ENCODE results near the gene NEURL1.

Gene NEURL1

GRCh38 chr10:103620352-103620740 lies 126.8 kb downstream of the NEURL1 start:
- no peak for DNase-seq
- Histone ChIP-seq H3K27ac (ENCODE audit: insufficient read depth, low read length, poor library complexity, severe bottlenecking) (no peak overlapping the region), H3K27me3 (replicated peaks; ENCODE audit: control insufficient read depth, insufficient read depth, low read length, poor library complexity, severe bottlenecking) (no peaks in the 10 kb centered on the region), H3K9me3 (ENCODE audit: control insufficient read depth, low read length) (no peaks in the 10 kb centered on the region), H3K4me1 (ENCODE audit: control insufficient read depth, insufficient read depth, low read length, poor library complexity, severe bottlenecking) (no peaks in the 10 kb centered on the region), H3K4me3 (ENCODE audit: insufficient read depth, low read depth, low read length, poor library complexity, severe bottlenecking) (no peak overlapping the region), H3K36me3 (ENCODE audit: control insufficient read depth, insufficient read depth, low read length) (no peaks in the 10 kb centered on the region)

- peaks cover 2% of the 10 kb centered on the region for H3K36me3 ChIP-seq (ENCODE audit: control insufficient read depth, insufficient read depth, low read length)
- no peaks in the 10 kb centered on the region for H3K27me3 ChIP-seq (replicated peaks; ENCODE audit: control insufficient read depth, insufficient read depth, low read length, poor library complexity, severe bottlenecking)
- H3K4me1 ChIP-seq (ENCODE audit: control insufficient read depth, insufficient read depth, low read length, poor library complexity, severe bottlenecking): no peaks in the 10 kb centered on the region
- H3K4me3 ChIP-seq (ENCODE audit: insufficient read depth, low read depth, low read length, poor library complexity, severe bottlenecking): no peak overlapping the region
- DNase-seq: no peak
- no peaks in the 10 kb centered on the region for H3K9me3 ChIP-seq (ENCODE audit: control insufficient read depth, low read length)
- no peak overlapping the region for H3K27ac ChIP-seq (ENCODE audit: insufficient read depth, low read length, poor library complexity, severe bottlenecking)
Observed at GRCh38 chr10:103620891-103621782, 127.6 kb downstream of the NEURL1 start.

- Histone ChIP-seq H3K27me3 (replicated peaks; ENCODE audit: control insufficient read depth, insufficient read depth, low read length, poor library complexity, severe bottlenecking) (no peaks in the 10 kb centered on the region), H3K4me3 (ENCODE audit: insufficient read depth, low read depth, low read length, poor library complexity, severe bottlenecking) (no peak overlapping the region), H3K36me3 (ENCODE audit: control insufficient read depth, insufficient read depth, low read length) (peaks cover 4% of the 10 kb centered on the region), H3K27ac (ENCODE audit: insufficient read depth, low read length, poor library complexity, severe bottlenecking) (no peak overlapping the region), H3K9me3 (ENCODE audit: control insufficient read depth, low read length) (no peaks in the 10 kb centered on the region), H3K4me1 (ENCODE audit: control insufficient read depth, insufficient read depth, low read length, poor library complexity, severe bottlenecking) (no peaks in the 10 kb centered on the region)
- DNase-seq: no peak
Observed at GRCh38 chr10:103621783-103622125, 128.2 kb downstream of the NEURL1 start.

- Histone ChIP-seq H3K4me1 (ENCODE audit: control insufficient read depth, insufficient read depth, low read length, poor library complexity, severe bottlenecking) (no peaks in the 10 kb centered on the region), H3K36me3 (ENCODE audit: control insufficient read depth, insufficient read depth, low read length) (peaks cover 4% of the 10 kb centered on the region), H3K27ac (ENCODE audit: insufficient read depth, low read length, poor library complexity, severe bottlenecking) (no peak overlapping the region), H3K27me3 (replicated peaks; ENCODE audit: control insufficient read depth, insufficient read depth, low read length, poor library complexity, severe bottlenecking) (no peaks in the 10 kb centered on the region), H3K9me3 (ENCODE audit: control insufficient read depth, low read length) (no peaks in the 10 kb centered on the region), H3K4me3 (ENCODE audit: insufficient read depth, low read depth, low read length, poor library complexity, severe bottlenecking) (no peak overlapping the region)
- no peak for DNase-seq
Observed at GRCh38 chr10:103622286-103622685, 128.8 kb downstream of the NEURL1 start.

- no peaks in the 10 kb centered on the region for H3K9me3 ChIP-seq (ENCODE audit: control insufficient read depth, low read length)
- H3K36me3 ChIP-seq (ENCODE audit: control insufficient read depth, insufficient read depth, low read length): peaks cover 4% of the 10 kb centered on the region
- H3K27me3 ChIP-seq (replicated peaks; ENCODE audit: control insufficient read depth, insufficient read depth, low read length, poor library complexity, severe bottlenecking): no peaks in the 10 kb centered on the region
- no peak for DNase-seq
- H3K27ac ChIP-seq (ENCODE audit: insufficient read depth, low read length, poor library complexity, severe bottlenecking): no peak overlapping the region
- no peak overlapping the region for H3K4me3 ChIP-seq (ENCODE audit: insufficient read depth, low read depth, low read length, poor library complexity, severe bottlenecking)
- H3K4me1 ChIP-seq (ENCODE audit: control insufficient read depth, insufficient read depth, low read length, poor library complexity, severe bottlenecking): no peaks in the 10 kb centered on the region
Observed at GRCh38 chr10:103622935-103623574, 129.6 kb downstream of the NEURL1 start.

- Histone ChIP-seq H3K4me1 (ENCODE audit: control insufficient read depth, insufficient read depth, low read length, poor library complexity, severe bottlenecking) (no peaks in the 10 kb centered on the region), H3K9me3 (ENCODE audit: control insufficient read depth, low read length) (no peaks in the 10 kb centered on the region), H3K36me3 (ENCODE audit: control insufficient read depth, insufficient read depth, low read length) (peaks cover 4% of the 10 kb centered on the region)
Observed at GRCh38 chr10:103626178-103626577, 132.7 kb downstream of the NEURL1 start.

GRCh38 chr10:103627111-103627892 lies 133.8 kb downstream of the NEURL1 start:
- no peaks in the 10 kb centered on the region for H3K27me3 ChIP-seq (replicated peaks; ENCODE audit: control insufficient read depth, insufficient read depth, low read length, poor library complexity, severe bottlenecking)
- no peaks in the 10 kb centered on the region for H3K4me1 ChIP-seq (ENCODE audit: control insufficient read depth, insufficient read depth, low read length, poor library complexity, severe bottlenecking)
- no peak overlapping the region for H3K27ac ChIP-seq (ENCODE audit: insufficient read depth, low read length, poor library complexity, severe bottlenecking)
- DNase-seq: no peak
- H3K4me3 ChIP-seq (ENCODE audit: insufficient read depth, low read depth, low read length, poor library complexity, severe bottlenecking): no peak overlapping the region
- peaks cover 4% of the 10 kb centered on the region for H3K36me3 ChIP-seq (ENCODE audit: control insufficient read depth, insufficient read depth, low read length)
- H3K9me3 ChIP-seq (ENCODE audit: control insufficient read depth, low read length): no peaks in the 10 kb centered on the region

More at GRCh38 chr10:103626178-103626577, 132.7 kb downstream of the NEURL1 start:
- DNase-seq: no peak
- no peaks in the 10 kb centered on the region for H3K27me3 ChIP-seq (replicated peaks; ENCODE audit: control insufficient read depth, insufficient read depth, low read length, poor library complexity, severe bottlenecking)
- no peak overlapping the region for H3K4me3 ChIP-seq (ENCODE audit: insufficient read depth, low read depth, low read length, poor library complexity, severe bottlenecking)
- no peak overlapping the region for H3K27ac ChIP-seq (ENCODE audit: insufficient read depth, low read length, poor library complexity, severe bottlenecking)

- Histone ChIP-seq H3K27me3 (replicated peaks; ENCODE audit: control insufficient read depth, insufficient read depth, low read length, poor library complexity, severe bottlenecking) (no peaks in the 10 kb centered on the region), H3K9me3 (ENCODE audit: control insufficient read depth, low read length) (no peaks in the 10 kb centered on the region), H3K4me1 (ENCODE audit: control insufficient read depth, insufficient read depth, low read length, poor library complexity, severe bottlenecking) (no peaks in the 10 kb centered on the region), H3K27ac (ENCODE audit: insufficient read depth, low read length, poor library complexity, severe bottlenecking) (no peak overlapping the region), H3K36me3 (ENCODE audit: control insufficient read depth, insufficient read depth, low read length) (peaks cover 4% of the 10 kb centered on the region), H3K4me3 (ENCODE audit: insufficient read depth, low read depth, low read length, poor library complexity, severe bottlenecking) (no peak overlapping the region)
- no peak for DNase-seq
Observed at GRCh38 chr10:103627893-103628292, 134.4 kb downstream of the NEURL1 start.

- H3K4me3 ChIP-seq (ENCODE audit: insufficient read depth, low read depth, low read length, poor library complexity, severe bottlenecking): no peak overlapping the region
- peaks cover 4% of the 10 kb centered on the region for H3K36me3 ChIP-seq (ENCODE audit: control insufficient read depth, insufficient read depth, low read length)
- H3K9me3 ChIP-seq (ENCODE audit: control insufficient read depth, low read length): no peaks in the 10 kb centered on the region
- no peak overlapping the region for H3K27ac ChIP-seq (ENCODE audit: insufficient read depth, low read length, poor library complexity, severe bottlenecking)
- H3K27me3 ChIP-seq (replicated peaks; ENCODE audit: control insufficient read depth, insufficient read depth, low read length, poor library complexity, severe bottlenecking): no peaks in the 10 kb centered on the region
- no peaks in the 10 kb centered on the region for H3K4me1 ChIP-seq (ENCODE audit: control insufficient read depth, insufficient read depth, low read length, poor library complexity, severe bottlenecking)
- no peak for DNase-seq
Observed at GRCh38 chr10:103629581-103629980, 136.1 kb downstream of the NEURL1 start.

- Histone ChIP-seq H3K4me1 (ENCODE audit: control insufficient read depth, insufficient read depth, low read length, poor library complexity, severe bottlenecking) (no peaks in the 10 kb centered on the region), H3K27me3 (replicated peaks; ENCODE audit: control insufficient read depth, insufficient read depth, low read length, poor library complexity, severe bottlenecking) (no peaks in the 10 kb centered on the region), H3K9me3 (ENCODE audit: control insufficient read depth, low read length) (no peaks in the 10 kb centered on the region), H3K4me3 (ENCODE audit: insufficient read depth, low read depth, low read length, poor library complexity, severe bottlenecking) (no peak overlapping the region), H3K27ac (ENCODE audit: insufficient read depth, low read length, poor library complexity, severe bottlenecking) (no peak overlapping the region), H3K36me3 (ENCODE audit: control insufficient read depth, insufficient read depth, low read length) (peaks cover 4% of the 10 kb centered on the region)
- DNase-seq: no peak
Observed at GRCh38 chr10:103630156-103630555, 136.7 kb downstream of the NEURL1 start.

Measured in effector memory CD4-positive, alpha-beta T cell (primary cell).